HG02642 (cell line): ENCODE data around the gene AP4E1.
"Not testable (repeated sequence)": the region's sequence is repeated elsewhere in the genome, so short reads cannot be mapped to it uniquely, and the experiment has no call there.

ENCODE experiments used
- ATAC-seq: cut with Tn5 transposase; IDR thresholded peaks from one replicate; pipeline ENCODE4 v1.9.1; 2021; ENCODE audit warnings: mild to moderate bottlenecking; ENCODE audit not compliant: unreplicated experiment, poor library complexity

Gene AP4E1

DNA sequence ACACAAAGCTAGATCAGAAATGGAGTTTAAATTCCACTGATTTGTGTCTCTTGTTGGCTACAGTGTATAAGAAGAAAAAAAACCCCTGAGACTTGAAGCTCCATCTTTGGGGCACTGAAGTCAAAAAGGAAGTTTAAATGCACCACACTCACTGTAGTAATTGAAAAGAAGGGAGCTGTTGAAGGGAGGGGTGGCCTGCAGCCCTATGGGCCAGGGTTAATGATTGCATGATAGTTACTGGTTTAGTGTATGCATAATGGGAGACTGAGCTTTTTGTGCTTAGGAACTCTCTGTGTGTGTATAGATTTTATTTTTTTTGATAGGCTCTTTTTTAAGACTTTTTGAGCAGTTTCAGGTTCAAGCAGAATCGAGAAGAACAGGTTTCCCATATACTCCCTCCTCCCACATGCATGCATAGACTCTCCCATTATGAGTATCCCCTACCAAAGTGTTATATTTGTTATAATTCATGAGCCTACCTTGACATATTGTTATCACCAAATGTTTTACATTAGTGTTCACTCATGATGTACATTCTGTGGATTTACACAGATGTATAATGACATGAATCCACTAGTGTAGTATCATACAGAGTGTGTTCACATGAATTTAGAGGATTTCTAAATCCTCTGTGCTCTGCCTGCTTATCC lies 98.0 kb downstream of the AP4E1 start:
- ATAC-seq, result no peak

DNA sequence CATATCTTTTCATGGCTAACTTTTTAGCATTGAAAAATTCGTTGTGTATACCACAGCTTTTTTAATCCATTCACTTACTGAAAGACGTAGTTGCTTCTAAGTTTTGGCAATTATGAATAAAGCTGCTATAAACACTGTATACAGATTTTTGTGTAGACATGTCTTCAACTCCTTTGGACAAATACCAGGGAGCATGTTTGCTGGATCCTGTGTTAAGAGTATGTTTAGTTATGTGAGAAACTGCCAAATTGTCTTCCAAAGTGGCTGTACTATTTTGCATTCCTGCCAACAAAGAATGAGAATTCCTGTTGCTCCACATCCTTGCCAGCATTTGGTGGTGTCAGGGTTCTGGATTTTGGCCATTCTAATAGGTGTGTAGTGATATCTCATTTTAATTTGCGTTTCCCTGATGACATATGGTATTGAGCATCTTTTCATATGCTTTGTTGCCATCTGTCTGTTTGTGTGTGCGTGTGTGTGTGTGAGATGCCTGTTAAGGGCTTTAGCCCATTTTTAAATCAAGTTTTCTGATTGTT lies 98.7 kb downstream of the AP4E1 start:
- ATAC-seq, result no peak

DNA sequence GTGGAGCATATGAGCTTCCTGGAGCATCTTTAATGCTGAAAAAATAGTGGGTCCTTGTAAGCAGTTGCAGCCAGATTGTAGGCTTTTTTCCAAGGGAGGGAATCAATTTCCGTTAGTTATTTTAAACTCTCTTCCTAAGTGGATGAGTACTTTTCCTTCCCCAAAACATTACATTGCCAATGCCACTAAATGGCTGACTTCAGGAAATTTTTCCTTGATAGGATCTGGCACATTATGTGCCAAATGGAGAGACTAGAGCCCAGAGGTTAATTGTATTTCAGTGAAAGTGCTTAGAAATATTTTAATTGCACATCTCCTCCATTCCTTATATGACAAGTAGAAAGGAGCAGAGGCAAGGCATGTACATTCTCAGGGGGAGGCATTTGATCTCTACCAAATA lies 102.7 kb downstream of the AP4E1 start:
- ATAC-seq, result no peak

DNA sequence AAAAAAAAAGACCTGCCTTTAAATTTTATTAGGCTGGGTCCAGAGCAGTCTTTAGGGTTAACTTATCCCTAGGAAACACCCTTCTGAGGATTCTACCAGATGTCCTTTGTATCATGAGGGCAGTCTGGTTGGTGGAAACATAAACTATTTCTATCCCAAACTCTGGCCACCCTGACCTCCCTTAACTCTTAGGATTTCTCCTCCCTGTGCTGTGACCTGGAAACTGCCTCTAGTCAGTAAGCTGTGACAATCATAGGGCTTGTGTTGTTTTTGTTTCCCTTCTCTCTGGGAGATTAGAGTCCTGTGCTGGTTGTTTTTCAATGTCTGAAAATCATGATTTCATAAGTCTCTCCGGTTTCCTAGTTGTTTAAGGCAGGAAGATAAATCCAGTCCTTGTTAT lies 108.1 kb downstream of the AP4E1 start:
- no peak for ATAC-seq

DNA sequence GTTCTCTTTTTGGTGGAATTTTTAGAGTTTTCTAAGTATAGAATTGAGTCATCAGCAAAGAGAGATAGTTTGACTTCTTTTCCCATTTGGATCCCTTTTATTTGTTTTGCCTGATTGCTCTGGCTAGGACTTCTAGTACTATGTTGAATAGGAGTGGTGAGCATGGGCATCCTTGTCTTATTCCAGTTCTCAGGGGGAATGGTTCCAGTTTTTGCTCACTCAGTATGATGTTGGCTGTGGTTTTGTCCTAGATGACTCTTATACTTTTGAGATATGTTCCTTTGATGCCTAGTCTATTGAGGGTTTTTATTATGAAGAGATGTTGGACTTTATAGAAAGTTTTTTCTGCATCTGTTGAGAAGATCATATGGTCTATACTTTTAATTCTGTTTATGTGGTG lies 113.7 kb downstream of the AP4E1 start:
- ATAC-seq, result no peak

DNA sequence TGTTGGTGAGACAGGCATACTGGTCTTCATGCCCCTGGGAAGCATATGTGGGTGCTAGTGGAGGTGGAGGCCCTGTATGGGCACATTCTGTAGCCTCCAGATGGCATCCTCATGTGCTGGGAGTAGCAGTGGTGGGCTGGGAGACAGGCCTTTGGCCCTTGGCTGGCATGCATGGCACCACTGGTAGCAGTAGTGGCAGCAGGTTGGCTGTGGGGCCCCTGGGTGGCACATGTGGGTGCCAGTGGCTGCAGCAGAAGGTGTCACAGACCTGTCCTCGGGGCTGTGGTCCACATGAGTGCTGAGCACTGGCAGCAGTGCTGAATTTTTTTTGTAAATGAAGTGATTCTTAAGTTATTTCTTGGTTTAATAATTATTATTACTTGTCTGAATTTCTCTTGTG lies 115.0 kb downstream of the AP4E1 start:
- ATAC-seq, result no peak

DNA sequence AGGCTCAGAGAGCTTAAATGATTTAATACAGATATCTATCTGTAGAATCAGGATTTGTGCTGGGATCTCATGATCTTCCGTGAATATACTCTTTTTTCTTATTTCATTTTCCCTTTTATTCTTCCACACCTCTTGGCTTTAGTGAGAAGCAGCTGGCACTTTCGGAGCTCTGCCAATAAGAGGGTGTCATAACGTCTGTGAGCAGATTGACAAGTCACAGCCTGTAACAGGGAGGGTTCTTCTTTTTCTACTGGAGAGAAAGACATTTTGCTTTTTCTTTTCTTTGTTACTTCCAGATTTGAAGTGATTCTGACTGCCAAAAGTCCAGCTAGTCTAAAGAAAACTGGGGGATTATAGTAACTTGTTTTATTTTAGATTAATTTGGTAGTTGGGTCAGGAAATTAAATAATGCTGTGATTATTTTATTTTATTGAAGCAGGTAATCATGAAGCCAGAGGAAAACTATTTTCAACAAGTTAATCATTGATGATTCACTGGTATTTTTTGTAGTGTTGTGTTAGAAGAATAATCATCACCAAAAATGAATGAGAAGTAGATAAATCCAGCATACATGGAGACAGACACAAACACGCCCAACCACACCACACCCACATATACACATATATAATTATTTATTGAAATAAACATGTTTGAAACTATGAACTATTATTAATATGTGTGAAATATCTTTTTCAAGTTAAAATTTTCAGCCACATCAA lies 116.4 kb downstream of the AP4E1 start:
- no peak for ATAC-seq

DNA sequence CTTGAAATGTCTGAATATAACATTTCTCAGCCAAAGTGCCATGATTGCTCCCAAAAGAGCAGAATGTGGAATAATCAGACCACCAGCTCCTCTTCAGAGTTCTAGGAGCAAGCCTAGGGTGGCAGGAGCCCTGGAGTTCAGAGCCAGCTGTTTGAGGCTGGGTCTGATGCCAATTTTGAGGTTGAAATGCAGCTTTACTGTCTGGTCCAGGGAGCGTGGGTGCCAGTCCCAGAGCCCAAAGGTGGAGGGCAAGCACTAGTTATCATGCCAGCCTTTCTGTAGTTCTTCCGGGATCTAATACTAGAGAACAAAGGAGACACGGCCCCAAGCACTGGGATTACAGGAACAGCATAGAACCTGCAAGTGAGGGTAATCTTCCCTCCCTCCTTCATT lies 117.0 kb downstream of the AP4E1 start:
- no peak for ATAC-seq

DNA sequence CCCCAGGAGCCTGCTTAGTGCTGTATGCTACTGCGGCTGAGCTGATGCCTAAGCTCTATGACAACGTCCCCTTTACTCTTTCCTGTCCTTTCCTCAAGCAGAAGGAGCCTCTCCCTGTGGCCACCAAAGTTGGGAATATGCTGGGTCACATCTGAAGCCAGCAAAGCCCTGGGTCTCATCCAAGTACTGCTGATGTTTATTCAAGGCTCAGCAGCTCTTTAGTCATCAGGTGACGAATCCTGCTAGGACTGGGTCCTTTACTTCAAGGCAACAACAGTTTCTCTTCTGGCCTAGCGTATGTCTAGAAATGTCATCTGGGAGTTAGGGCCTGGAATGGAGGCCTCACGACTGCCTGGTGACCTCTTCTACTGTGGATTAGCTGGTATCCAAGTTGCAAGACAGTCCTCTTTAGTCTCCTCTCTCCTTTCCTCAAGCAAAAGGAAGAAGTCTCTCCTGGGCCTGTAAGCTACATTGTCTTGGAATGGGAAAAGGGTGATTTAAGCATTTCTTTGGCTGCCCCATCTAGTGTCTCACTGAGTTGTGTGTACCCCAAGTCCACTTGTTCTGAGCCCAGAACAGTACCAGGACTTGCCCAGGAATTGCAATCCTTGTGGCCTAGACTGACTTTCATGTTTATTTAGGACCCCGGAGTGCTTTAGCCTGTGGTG lies 122.3 kb downstream of the AP4E1 start:
- ATAC-seq, result no peak

DNA sequence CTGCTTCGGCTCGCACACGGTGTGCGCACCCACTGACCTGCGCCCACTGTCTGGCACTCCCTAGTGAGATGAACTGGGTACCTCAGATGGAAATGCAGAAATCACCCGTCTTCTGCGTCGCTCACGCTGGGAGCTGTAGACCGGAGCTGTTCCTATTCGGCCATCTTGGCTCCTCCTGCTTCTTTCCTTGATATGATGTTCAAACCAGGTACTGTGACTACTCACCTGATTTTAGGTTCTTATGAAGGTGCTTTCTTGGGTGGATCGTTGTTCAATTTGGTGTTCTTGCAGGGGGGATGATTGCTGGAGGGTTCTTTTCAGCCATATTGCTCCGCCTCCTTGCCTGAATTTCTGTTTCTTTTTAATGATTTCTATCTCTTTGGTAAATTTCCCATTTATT lies 129.0 kb downstream of the AP4E1 start:
- ATAC-seq, result not testable (repeated sequence)

DNA sequence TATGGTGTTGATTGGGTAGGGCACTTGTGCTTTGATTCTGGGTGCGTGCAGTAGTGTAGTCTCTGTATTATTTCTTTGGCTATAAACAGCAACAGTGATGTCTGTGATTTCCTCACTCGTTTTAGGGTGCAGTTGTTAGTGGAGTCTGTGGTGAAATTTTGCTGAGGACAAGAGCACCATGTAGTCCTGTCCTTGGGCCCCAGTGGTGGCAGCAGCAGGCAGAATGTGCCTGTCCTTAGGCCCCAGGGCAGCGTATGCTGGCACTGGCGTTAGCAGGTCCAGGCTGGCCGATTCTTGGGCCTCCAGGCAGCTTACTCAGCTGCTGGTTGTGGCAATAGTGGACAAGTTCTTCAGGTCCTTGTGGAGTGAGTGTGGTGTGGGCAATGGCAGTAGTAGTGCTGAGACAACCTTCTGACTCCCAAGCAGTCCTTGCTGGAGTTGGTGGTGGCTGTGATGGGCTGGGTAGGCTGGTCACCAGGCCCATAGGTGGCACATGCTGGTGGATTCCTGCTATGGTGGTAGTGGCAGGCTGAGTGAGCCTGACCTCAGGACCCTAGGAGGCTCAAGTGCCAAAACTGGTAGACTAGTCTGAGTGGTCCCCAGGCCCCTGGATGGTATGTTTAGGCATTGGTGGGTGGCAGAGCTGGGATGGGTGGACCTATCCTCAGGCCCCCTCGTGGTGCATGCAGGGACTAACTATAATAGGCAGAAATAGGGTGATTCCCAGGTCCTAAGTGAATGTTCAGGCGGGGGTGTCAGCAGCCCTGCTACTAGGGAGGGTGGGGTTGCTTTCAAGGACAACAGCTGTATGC lies 129.9 kb downstream of the AP4E1 start:
- no peak for ATAC-seq

DNA sequence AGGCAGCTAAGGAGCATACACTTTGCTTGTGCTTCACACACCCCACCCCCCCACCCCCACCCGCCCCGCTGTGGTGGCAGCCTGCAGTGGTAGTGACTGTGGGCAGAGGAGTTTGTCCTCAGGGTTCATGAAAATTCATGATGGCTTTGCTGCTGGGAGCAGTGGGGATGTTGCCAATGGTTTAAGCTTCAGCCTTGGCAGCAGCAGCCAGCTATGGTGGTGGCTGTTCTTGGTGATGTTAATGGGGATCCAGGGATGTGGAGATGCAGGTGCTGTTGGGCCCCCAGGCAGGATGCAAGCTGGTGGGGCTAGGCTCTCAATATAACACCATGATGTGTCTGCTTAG lies 130.5 kb downstream of the AP4E1 start:
- ATAC-seq, result no peak

DNA sequence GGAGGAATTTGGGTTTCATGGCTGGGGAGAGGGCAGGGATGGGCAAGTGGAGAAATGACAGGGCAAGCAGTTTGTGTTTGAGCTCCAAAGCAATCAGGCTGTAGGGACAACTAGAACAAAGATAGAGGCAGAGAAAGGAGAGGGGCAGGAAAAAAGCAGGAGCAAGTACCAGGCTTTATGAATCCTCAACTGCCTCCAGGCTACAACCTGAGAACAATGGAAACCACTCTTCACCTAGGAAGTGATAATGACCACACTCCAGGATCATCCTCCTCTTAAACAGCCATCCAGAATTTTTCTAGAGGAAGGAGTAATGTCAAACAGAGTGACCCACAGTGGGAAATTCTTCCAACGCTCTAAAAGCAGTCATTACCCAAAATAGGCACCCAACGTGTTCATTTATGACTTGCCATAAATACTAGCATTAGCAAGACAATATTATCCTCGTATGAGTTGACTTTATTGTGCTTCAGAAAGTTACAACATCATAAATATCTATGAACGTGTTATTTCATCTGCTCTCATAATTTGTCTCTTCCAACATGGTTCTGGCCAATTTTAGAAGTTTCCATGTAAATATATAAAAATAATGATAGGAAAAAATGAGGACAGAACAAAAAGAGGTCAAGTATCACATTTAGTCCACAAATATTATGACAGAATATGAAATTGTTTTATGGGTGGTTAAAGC lies 135.7 kb downstream of the AP4E1 start:
- ATAC-seq, result no peak

DNA sequence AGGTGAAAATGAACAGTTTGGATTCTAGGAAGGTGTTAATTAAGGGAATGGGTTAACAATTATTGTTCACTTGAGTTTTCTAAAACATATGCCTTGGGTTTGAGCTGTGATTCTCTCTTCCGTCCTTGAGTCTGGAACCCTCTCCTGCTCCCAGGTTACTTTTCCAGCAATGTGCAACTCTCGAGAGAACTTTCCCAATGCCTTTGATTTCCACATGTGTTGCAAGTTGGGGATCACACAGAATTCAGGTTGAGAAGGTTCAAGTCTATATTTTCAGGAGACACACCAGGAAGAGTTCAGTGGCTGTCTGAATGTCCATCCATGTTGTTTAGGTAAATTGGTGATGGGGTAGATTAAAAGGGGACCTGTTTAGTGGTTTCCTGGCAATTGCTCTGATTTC lies 137.5 kb downstream of the AP4E1 start:
- no peak for ATAC-seq

DNA sequence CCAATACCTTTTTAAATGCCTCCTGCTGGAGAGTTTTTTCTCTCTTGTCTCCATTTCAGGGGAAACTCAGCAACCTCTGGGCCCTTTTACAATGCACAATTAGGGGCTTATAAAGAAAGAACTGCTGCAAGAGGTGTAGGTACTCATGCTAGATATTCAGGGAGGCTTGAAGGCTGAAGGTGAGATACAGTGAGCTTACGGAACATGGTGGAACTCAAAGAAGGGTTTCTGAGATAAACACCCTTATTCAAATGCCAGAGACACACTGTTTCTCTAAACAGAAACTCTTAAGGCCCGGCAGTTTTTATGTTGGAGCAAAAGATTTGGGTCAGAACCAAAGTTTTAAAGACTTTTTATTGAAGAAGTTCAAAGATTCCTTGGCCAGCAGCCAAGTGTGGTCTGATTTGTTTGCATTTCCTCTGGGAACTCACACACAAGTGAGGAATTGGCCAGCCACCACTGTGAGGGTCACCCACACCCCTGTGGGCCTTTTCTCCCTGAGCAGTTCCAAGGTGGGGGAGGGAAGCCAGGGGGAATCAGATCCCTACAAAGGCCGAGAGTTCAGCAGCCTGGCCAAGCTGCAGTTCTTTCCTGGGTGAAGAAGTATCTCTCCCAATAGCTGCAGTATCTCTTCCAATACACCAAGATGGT lies 138.4 kb downstream of the AP4E1 start:
- no peak for ATAC-seq

DNA sequence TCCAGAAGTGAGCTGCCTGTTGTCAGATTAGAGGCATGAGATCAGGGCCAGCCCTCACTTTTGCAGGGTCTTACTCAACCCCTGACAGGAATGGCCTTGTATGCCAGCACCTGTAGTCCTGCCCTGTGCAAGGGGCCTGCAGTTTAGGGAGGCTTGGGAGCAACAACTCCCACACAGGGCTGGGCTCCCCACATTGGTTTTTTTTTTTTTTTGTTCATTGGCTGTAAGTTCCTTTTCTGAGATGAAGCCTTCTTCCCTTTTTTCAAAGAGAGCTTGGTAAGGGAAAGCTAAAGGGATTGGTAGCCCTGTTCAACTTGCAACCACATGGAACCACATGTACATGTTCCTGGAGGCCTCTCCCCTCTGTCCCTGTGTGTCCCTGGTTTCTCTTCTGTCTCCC lies 139.8 kb downstream of the AP4E1 start:
- no peak for ATAC-seq

DNA sequence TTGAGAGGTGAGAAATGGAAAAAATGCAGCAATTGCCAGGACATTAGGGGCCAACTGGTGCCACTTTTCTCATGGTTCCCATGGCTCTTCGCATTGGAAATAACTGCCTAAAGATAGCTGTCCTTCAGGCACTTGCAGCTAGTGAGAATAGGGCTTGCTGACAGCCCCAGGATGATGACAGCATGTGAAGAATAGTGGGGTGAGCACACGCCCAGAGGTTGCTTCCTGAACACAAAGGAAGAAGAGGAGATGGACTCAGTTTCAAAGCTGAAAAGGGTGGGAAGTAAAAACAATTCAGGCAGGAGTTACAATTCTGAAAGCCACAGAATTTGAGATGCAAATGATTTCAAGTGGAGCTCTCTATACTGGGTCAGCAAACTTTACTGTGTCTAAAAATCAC lies 140.6 kb downstream of the AP4E1 start:
- no peak for ATAC-seq

DNA sequence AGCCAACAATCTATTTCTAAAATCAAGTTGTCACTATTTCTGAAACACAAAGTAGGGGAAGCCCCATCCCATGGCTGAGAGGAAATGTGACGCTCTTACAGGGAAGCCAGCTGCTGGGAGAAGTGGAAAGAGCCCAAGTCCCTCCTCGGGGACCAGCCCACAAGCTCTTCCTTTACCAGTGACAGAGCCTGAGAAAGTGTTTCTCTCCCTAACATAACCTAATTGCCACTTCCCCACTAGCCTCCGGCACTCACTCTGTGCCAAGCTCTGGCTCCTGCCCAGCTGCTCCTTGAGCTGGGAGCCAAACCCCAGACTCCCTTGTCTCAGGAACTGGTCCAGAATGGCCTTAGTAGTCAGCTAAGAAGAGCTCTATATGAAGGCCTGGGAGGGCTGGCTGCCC lies 143.3 kb downstream of the AP4E1 start:
- ATAC-seq, result no peak

DNA sequence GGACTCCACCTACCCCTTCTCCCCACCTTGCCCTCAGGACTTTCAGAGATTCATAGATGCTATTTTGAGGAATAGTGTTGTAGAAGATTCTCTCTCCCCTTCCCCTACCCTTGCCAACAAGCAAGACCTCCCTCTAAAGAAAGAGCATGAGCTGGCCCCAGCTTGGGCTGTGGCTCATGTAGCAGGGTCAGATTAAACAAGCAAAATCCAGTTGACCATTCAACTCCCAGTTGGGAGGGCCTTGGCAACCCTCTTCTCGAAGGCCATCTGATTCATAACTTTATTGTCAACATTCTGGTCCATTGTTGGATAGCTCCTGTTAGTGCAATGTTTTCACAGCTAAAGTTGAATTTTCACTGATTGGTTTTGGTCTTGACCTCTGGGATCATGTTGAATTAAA lies 145.1 kb downstream of the AP4E1 start:
- ATAC-seq, result no peak

DNA sequence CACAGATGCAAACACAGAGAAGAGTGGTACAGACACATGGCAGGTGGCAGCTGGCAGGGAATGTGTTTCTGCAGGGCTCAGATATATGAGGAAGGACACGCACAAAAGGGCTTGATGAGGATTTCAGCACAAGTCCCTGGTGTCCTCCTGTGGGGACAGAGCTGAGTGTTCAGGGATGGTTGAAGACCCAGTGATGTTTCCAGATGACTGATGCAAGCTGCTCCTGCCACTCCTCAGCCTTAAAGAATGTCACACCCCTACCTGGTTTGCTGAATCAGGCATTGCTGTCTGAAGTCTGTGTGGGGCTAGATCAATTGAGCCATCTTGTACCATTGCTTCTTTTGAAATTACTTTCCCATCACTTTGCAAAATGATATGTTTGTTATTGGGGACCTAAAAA lies 146.1 kb downstream of the AP4E1 start:
- no peak for ATAC-seq
